ENCODE results near the gene KMT5B. TPM values are rescaled to one million over a fixed set of nuclear protein-coding genes. Genes with fewer than 3 reads are reported as not detected.
A peak's percentile ranks its signal among the peaks of the same experiment; 100 is the strongest.

Gene KMT5B
- polyA plus RNA-seq, 3 donors, result 12.2 to 22.0 (median 19.5) TPM

DNA sequence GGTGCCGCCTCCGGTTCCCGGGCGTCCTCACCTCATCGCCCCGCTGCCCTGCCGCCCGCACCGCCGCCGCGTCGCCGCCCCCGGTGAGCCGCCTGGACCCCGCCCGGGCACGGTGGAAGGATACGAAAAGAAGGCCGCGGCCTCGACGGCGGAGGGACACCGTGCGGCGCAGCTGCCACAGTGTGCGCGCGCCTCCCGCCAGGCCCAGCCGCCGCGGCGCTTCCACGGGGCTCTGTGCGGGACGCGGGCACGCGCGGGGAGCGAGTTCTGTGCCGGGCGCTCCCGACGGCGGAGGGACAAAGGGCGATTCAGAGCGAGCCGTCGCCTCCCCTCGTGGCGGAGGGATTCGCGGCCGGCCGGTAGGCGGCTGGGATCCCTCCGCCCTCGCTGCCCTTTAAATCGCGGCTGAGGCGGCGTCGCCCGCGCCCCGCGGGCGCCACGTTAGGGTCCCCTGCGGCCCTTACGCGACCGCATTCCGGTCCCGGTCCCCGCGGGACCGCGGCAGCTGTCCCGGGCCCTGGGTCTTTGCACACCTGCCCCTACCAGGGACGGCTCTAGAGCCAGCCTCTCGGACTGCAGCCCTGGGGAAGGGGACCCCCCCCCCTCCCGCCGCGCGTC is 568 bp upstream of the KMT5B start:
- peak overlapping the region; percentile 97 for H3K9ac ChIP-seq (ENCODE audit: insufficient read depth, low read length, poor library complexity, severe bottlenecking)
- peak overlapping the region; percentile 98 for H3K4me2 ChIP-seq (replicated peaks; ENCODE audit: extremely low read depth, low read length, poor library complexity, severe bottlenecking)
- Mint-ChIP-seq H3K36me3 (no peaks in the 10 kb centered on the region), H3K4me1 (peaks cover 47% of the 10 kb centered on the region), H3K27ac (peak overlapping the region in 6 of 7 donors; percentile 75 to 91 (median 83)), H3K27me3 (ENCODE audit: low read depth in 3 of 3) (peaks cover 20 to 29% (median 21%) of the 10 kb centered on the region in 3 donors), H3K9me3 (peaks cover 0 to 2% (median 0%) of the 10 kb centered on the region in 7 donors), H3K4me3 (peak overlapping the region; percentile 81 to 87)
- H2AFZ ChIP-seq (ENCODE audit: insufficient read depth, low read depth, low read length, poor library complexity, severe bottlenecking), result peak overlapping the region; percentile 99
- H3K4me3 ChIP-seq (replicated peaks in 1 of 3; ENCODE audit: low read depth in 2 of 3, low read length in 3 of 3), result peak overlapping the region; percentile 35 to 91 (median 84)
- H3K27me3 ChIP-seq (ENCODE audit: control insufficient read depth in 2 of 2, insufficient read depth in 2 of 2, low read length in 2 of 2), result peaks cover 0 to 18% of the 10 kb centered on the region in 2 donors
- H3K79me2 ChIP-seq (ENCODE audit: insufficient read depth, low read length), result peaks cover 43% of the 10 kb centered on the region
- WGBS (ENCODE audit: insufficient coverage), result 0% methylated on average over 83 of the region's 90 CpGs
- H3K27ac ChIP-seq (ENCODE audit: low read depth in 1 of 2, low read length in 2 of 2), result peak overlapping the region; percentile 49 to 97
- peaks cover 38% of the 10 kb centered on the region for H4K20me1 ChIP-seq (ENCODE audit: insufficient read depth, low read length)
- H3K36me3 ChIP-seq (replicated peaks in 1 of 2; ENCODE audit: control insufficient read depth in 1 of 2, insufficient read depth in 2 of 2, low read length in 2 of 2), result no peaks in the 10 kb centered on the region
- H3K4me1 ChIP-seq (ENCODE audit: control insufficient read depth in 1 of 2, insufficient read depth in 2 of 2, low read length in 2 of 2), result peaks cover 39 to 47% of the 10 kb centered on the region in 2 donors
- TF ChIP-seq, protein P1, sequence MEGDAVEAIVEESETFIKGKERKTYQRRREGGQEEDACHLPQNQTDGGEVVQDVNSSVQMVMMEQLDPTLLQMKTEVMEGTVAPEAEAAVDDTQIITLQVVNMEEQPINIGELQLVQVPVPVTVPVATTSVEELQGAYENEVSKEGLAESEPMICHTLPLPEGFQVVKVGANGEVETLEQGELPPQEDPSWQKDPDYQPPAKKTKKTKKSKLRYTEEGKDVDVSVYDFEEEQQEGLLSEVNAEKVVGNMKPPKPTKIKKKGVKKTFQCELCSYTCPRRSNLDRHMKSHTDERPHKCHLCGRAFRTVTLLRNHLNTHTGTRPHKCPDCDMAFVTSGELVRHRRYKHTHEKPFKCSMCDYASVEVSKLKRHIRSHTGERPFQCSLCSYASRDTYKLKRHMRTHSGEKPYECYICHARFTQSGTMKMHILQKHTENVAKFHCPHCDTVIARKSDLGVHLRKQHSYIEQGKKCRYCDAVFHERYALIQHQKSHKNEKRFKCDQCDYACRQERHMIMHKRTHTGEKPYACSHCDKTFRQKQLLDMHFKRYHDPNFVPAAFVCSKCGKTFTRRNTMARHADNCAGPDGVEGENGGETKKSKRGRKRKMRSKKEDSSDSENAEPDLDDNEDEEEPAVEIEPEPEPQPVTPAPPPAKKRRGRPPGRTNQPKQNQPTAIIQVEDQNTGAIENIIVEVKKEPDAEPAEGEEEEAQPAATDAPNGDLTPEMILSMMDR (IDR thresholded peaks at IDR 0.05), result no peak
- intact Hi-C loops (cut with micrococcal nuclease), result loop anchor here (5.0 to 10.0 kb wide), 4 partner anchors 59 to 249 kb away; partner anchors contain the start of genes C11orf24 (in 1 of the 2), CHKA (in 1 of the 2), PPP6R3 (in 1 of the 2) and UNC93B1 (in 1 of the 2)
- DNase-seq, result peak; percentile 86 to 96 (median 90)
- no peaks in the 10 kb centered on the region for H3K9me3 ChIP-seq (replicated peaks in 1 of 2; ENCODE audit: control insufficient read depth in 1 of 2, insufficient read depth in 1 of 2, low read length in 2 of 2)

DNA sequence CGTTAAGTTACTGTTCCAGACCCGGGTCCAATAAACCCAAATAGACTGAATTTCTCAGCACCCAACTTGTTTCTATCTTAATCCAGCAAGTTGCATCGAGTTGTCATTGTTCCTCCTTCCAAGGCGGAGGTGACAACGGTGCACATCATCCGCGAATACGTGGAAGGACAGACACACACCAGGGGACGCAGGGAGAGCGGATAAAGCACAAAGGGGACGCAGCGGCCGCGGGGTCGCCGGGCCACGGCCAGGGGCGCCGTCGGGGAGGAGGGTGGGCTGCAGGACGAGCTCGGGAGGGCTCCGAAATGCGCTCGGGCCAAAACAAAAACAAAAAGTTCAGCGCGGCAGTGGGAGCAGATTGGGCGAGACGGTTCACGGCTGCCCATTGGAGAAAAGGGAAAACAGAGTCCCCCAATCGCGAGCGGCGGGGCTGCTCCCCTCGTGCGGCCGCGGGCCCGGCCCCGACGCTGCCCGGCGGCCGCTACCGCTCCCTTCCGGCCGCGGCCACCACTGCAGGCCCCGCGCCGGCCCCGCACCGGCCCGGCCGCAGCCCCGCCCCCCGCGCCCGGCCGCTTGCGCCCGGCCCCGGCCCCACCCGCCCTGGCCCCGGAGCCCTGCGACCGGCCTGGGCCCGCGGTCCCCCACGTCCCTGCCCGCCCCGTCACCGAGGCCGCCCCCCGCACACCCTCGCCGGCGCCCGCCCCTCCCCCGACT is 518 bp downstream of the KMT5B start:
- Mint-ChIP-seq H3K4me1 (peaks cover 51% of the 10 kb centered on the region), H3K27me3 (ENCODE audit: low read depth in 3 of 3) (peaks cover 20 to 27% (median 22%) of the 10 kb centered on the region in 3 donors), H3K4me3 (peak overlapping the region; percentile 83 to 98), H3K27ac (peak overlapping the region; percentile 84 to 94 (median 92)), H3K9me3 (peaks cover 0 to 2% (median 0%) of the 10 kb centered on the region in 7 donors), H3K36me3 (no peaks in the 10 kb centered on the region)
- peaks cover 54% of the 10 kb centered on the region for H3K79me2 ChIP-seq (ENCODE audit: insufficient read depth, low read length)
- WGBS (ENCODE audit: insufficient coverage), result under 1% methylated on average over 61 of the region's 80 CpGs
- H3K9me3 ChIP-seq (replicated peaks in 1 of 2; ENCODE audit: control insufficient read depth in 1 of 2, insufficient read depth in 1 of 2, low read length in 2 of 2), result no peaks in the 10 kb centered on the region
- peak overlapping the region; percentile 94 for H3K4me2 ChIP-seq (replicated peaks; ENCODE audit: extremely low read depth, low read length, poor library complexity, severe bottlenecking)
- H3K9ac ChIP-seq (ENCODE audit: insufficient read depth, low read length, poor library complexity, severe bottlenecking), result peak overlapping the region; percentile 97
- H4K20me1 ChIP-seq (ENCODE audit: insufficient read depth, low read length), result peaks cover 49% of the 10 kb centered on the region
- H3K4me3 ChIP-seq (replicated peaks in 1 of 3; ENCODE audit: low read depth in 2 of 3, low read length in 3 of 3), result peak overlapping the region; percentile 84 to 92 (median 91)
- peak overlapping the region; percentile 38 to 97 for H3K27ac ChIP-seq (ENCODE audit: low read depth in 1 of 2, low read length in 2 of 2)
- intact Hi-C loops (cut with micrococcal nuclease), result loop anchor here (5.0 to 10.0 kb wide), 4 partner anchors 60 to 250 kb away; partner anchors contain the start of genes C11orf24 (in 1 of the 2), CHKA (in 1 of the 2), PPP6R3 (in 1 of the 2) and UNC93B1 (in 1 of the 2)
- TF ChIP-seq, protein P1 (IDR thresholded peaks at IDR 0.05), result peak; percentile 31
- H3K27me3 ChIP-seq (ENCODE audit: control insufficient read depth in 2 of 2, insufficient read depth in 2 of 2, low read length in 2 of 2), result peaks cover 0 to 18% of the 10 kb centered on the region in 2 donors
- H2AFZ ChIP-seq (ENCODE audit: insufficient read depth, low read depth, low read length, poor library complexity, severe bottlenecking), result peak overlapping the region; percentile 80
- H3K36me3 ChIP-seq (replicated peaks in 1 of 2; ENCODE audit: control insufficient read depth in 1 of 2, insufficient read depth in 2 of 2, low read length in 2 of 2), result no peaks in the 10 kb centered on the region
- DNase-seq, result peak; percentile 75 to 83 (median 79)
- peaks cover 41 to 51% of the 10 kb centered on the region in 2 donors for H3K4me1 ChIP-seq (ENCODE audit: control insufficient read depth in 1 of 2, insufficient read depth in 2 of 2, low read length in 2 of 2)
